Effector CD4-positive, alpha-beta T cell (primary cell): ENCODE measurements around the gene TRIM32.
A peak's percentile ranks its signal among the peaks of the same experiment; 100 is the strongest.

Experiments used
- DNase-seq: peaks from one replicate; pipeline ENCODE4 v3.0.0-alpha.2; 2020
- total RNA-seq: gene quantifications from one replicate; lab custom pipeline; 2026; lab: John Stamatoyannopoulos, UW

Gene TRIM32, protein sequence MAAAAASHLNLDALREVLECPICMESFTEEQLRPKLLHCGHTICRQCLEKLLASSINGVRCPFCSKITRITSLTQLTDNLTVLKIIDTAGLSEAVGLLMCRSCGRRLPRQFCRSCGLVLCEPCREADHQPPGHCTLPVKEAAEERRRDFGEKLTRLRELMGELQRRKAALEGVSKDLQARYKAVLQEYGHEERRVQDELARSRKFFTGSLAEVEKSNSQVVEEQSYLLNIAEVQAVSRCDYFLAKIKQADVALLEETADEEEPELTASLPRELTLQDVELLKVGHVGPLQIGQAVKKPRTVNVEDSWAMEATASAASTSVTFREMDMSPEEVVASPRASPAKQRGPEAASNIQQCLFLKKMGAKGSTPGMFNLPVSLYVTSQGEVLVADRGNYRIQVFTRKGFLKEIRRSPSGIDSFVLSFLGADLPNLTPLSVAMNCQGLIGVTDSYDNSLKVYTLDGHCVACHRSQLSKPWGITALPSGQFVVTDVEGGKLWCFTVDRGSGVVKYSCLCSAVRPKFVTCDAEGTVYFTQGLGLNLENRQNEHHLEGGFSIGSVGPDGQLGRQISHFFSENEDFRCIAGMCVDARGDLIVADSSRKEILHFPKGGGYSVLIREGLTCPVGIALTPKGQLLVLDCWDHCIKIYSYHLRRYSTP
- 19.7 reads per million, percentile 46 among the genes with 10 or more reads in this experiment for total RNA-seq

DNA sequence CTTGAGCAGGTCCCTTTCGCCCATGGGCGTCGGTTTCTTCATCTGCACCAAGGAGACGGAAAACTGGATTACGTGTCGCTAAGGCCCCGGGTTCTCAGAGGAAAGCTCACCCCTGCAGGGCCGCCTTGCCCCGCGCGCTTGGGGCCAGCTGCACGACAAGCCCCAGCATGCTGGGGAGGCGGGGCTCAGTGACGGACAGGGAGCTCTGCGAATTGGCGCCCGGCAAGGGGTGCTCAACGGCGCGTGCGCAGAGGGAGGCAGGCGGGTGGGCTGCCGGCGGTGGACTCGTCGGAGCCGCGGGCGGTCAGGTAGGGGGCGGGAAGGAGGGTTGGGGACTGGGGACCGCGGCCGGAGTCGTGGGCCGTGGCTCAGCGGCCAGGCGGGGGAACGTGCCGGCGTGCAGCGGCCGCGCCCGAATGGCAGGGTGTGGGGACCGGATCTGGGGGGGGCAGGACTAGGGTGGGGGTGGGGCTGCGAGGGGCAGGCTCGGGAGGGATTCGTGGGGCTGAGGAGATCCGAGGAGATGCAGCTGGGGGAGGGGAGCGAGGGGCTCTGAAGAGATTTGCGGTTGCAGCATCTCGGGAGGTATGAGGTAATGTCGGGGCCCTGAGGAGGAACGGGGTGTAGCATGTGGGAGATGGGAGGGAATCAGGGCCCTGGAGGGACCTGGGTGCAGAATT is at the start of gene TRIM32:
Gene TRIM32, plus strand, starts transcription at position 232 of the 680 bp plus-strand sequence. CDS start 10,438 bp downstream, outside the sequence.
- peak; percentile 87 for DNase-seq

DNA sequence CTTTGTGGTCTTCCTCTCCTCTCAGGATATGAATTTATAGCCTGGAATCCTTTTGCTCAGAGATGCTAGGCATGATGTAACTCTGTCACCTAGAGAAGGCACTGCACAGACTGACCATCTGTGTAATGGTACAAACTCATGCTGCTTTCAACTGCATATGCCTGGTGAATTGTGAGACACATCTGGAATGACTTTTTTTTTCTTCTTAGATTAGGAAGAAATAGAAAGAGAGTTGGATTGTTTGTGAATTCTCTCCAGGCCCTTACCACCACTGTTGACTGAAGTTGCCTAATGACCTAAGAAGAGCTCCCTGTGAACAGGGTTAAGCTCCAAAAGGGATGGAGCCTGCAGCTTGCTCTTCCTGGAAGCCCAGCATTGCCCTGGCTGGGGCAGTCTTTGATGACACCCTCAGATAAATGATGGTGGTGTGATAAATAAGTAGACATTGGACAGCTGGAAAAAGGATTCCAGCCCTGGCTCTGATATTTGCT is 47.8 kb upstream of the TRIM32 start:
- no peak for DNase-seq

DNA sequence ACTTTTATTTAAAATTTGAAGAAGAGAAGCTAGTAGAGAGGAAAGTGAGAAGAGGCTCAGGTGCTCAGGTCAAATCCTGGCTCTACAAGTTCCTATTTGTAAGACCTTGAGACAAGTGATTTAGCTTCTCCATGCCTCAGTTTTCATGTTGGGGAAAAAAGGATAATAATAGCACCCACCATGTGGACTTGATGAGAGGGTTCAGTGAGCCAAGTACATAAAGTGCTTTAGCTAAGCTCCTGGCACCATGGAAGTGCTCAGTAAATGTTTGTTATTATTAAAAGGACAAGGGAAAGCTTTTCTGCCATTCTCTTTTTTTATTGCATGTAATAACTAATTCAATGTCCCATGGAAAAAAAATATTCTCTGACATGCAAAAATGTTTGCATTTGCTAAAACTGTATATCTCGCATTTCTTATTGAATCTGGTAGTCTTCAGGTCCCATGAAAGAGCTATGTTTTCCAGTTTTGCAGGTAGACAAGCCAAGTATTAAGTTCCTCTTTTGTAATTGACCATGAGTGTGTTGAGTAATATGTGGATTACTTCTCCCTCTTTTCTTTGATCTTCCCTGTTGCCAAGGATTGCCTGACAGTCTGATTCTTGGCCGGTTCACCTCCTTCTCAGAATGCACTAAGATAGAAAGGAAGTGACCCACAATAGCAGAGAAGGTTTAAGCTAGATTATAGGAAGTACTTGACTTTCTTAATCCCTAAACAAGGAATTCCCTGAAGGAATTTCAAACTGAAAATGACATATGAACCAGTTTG is 45.6 kb upstream of the TRIM32 start:
- no peak for DNase-seq

DNA sequence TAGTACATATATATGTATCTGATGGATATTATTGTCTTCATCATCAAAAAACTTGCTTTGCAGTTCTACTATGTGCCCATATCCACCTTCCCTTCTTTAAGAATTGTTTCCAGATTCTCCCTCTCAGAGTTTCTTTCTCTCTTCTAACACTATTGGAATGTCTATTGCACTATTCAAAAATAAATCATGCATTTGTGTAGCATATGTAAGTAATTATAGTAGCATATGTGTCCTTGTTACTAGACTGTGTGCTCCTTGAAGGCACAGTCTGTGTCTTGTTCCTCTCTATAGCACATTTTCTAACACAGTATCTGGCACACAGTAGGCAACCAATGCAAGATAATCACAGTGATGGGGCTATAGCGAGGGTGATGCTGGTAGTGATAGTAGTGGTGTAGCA is 43.4 kb upstream of the TRIM32 start:
- DNase-seq = no peak

DNA sequence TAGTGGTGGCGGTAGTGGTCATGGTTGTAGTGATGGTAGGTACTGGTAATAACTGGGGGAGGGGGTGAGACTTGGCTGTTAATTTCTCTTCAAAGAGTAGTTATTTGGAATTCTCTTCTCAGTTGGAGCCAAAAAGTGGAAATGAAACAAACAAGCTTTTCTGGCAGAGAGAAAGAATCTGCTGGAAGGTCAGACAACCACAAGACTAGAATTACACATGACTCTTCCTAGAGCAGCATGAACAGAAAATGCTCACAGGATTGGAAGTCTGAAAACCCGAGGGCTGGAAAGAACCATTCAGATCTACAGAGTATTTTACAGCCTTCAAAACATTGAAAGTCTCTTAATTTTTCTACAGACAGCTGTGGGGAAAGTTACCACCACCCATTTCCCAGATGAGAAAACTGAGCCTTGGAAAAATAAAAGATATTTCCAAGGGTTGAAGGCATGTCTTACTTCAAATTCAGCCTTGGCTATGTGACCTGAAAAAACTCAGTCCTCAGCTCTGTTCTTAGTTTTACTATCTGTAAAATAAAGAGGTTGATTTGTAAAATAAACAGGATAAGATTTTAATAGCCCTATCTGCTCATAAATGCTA is 42.9 kb upstream of the TRIM32 start:
- DNase-seq = no peak

DNA sequence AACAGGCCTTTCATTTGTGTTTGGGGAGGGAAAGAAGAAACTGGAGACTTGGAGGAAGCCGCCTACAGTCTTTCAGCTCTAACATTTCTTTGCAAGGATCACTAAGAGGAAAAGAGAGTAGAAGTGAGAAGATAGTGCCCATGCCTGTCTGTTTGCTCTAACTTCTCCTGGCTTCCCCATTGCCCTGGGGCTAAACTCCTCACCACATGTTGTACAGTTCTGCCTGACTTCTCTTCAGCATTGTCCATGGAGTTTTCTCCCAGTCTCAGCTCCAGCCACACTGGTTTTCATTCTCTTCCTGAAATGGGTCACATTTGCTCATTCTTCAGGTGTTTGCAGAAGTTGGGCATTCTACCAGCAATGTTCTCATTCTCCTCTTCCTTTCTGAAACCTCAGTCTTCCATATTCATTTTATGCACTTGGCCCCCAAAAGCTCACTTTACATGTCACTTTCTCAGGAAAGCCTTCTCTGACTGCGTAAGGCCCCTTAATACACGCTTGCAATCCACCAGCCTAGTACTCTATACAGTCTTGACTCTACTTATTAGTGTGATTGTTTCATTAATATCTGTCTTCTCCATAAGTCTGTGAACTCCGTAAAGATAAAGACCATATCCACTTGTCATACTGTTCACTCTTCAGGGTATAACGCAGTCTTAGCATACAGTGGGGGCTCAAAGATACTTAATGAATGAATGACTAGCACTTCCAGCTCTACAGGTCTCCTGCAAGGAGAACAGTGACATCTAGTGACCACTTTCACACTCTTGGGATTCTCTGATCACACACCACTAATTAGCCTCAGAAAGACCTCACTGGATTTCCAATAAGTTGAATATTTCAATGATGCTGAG is 40.2 kb upstream of the TRIM32 start:
- no peak for DNase-seq

DNA sequence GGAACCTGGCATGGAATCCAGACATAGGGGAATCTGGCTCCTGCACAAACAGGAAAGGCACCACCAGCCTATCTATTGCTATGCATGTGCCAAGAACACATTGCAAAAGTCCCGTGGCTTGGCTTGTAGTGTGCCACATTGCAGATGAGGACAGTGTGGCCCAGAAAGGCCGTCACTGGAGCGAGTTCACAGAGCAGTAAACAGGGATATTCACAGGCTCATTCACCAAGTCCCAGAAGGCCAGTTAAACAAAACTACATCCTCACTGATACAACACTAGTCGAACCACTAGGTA is 39.6 kb upstream of the TRIM32 start:
- DNase-seq = no peak

DNA sequence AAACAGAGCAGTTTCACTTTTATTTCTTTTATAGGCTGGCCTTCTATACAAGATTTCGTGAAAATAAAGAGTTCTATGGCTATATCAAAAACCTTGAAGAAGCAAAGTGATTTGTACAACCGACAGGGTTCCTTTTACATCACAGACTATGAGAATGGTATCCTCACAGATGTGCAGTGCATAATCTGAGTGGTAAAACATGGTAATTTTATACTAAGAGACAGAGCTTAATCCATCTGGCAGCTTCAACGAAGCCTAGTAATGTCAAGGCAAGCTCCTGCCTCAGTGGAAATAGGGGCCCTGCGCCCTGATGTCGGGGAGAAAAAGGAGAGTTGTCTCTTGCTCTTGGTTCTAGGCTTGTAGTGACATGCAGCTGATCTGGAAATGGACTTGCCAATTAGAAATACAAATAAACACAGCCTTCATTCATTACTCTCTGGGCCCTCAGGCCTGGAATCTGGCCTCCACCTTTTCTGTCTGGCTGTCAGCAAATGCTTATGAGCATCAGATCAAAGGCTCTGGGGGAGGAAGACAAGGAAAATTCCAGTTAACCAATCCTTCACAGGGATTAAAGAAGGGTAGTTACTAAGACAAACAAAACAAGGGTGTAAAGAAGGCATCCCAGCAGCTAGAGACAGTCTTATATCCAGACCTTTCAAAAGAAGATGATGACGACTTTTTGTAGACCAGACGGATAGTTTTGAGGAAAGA is 33.6 kb upstream of the TRIM32 start:
- DNase-seq = no peak

DNA sequence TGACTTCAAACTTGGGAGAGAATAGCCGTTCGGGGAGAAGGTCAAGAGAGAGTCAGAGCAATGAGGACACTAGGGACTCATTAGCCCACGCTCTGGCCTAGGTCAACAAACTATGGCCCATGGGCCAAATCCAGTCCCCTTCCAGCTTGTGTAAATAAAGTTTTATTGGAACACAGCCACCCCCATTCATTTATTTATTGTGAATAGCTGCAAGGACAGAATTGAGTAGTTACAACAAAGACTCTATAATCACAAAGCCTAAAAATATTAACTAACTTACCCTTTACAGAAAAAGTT is 33.1 kb upstream of the TRIM32 start:
- DNase-seq = no peak

DNA sequence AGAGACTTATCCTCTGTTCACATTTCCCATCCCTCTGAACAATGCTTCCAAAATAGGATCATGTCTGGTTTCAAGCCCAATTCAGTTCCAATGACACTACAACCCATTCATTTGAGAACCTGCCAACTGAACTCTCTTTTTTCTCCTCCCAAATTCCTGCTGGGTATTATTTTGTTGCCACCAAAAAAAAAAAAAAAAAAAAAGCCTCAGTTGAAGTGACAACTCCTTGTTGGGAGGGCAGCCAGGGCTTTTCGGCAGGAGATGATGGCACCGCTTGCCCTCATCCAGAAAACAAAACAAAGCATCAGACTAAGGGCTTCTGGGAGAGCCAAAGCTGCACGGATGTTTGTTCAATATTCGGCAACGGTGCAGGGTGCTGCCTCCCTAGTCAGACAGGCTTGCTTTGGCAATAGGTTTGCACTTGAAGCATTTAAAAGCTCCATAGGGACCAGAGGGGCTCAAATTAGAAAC is 30.6 kb upstream of the TRIM32 start:
- no peak for DNase-seq

DNA sequence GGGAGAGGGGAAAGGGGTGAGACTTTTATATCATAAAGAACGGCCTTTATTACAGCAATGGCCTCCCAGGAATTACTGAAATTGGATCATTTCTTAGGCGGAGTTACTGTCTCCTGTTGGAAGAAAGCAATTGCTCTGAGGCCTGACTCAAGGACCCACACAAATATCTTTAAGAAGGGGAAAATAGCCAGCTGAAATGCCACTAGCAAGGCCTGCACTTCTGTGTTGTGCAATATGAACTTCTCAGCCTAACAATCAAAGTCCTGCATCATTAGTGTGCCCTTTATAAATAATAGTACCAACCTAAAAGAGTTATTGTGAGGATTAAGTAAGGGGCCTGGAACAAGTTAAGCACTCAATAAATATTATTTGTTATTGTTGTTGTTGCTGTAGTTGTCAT is 30.1 kb upstream of the TRIM32 start:
- no peak for DNase-seq

DNA sequence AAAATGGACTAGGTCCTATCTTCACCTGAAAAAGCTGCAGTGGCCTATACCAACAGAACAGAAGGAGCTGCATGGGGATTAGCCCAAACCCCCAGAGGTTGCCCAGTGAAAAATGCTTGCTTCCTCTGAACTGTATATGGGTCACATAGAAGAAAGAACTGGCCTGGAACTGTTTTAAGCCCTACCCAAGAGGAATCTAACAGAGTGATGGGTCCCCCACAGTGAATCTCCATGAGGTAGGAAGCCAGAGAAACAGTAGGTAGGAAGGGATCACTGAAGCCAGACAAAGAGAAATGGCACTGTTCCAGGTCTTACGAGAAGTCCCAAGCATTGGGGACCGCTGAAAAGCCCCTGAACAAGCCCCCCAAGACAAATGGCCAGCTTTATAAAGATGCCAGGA is 28.8 kb upstream of the TRIM32 start:
- DNase-seq = no peak

DNA sequence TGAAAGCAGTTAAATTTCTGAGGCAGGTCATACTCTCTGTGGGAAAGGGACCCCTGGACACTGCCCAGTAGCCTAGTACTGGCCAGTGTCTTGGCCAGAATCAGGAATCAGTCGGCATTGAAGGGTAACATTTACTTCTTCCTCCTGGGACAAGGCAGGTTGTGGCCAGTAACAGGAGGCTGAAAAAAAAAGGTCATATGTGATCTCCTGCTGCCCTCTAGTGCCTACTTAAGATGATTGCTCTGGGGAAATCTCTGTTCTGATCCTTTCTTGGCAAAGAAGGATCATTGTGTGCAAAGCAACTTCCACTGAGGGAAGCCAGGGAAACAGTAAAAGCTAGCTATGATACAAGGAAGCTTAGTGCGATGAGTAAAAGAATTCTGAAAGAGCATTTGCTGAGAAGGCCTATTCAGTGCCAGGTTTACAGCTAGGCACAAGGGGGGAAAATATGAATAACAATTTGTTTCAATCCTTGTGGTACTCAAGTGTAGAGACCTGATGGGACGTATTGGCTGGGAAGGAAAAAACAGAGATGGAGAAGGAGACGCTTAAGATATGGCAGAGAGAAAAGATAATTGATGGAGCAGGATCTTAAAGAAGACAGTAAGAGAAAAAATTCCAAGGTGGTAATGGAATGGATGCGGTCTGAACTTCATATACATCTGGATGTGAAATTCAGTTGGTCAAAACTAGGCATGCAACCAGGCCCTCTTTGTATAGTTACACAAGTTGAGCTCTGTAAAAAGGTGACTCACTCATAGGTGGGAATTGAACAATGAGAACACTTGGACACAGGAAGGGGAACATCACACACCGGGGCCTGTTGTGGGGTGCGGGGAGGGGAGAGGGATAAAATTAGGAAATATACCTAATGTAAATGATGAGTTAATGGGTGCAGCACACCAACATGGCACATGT is 25.8 kb upstream of the TRIM32 start:
- no peak for DNase-seq

DNA sequence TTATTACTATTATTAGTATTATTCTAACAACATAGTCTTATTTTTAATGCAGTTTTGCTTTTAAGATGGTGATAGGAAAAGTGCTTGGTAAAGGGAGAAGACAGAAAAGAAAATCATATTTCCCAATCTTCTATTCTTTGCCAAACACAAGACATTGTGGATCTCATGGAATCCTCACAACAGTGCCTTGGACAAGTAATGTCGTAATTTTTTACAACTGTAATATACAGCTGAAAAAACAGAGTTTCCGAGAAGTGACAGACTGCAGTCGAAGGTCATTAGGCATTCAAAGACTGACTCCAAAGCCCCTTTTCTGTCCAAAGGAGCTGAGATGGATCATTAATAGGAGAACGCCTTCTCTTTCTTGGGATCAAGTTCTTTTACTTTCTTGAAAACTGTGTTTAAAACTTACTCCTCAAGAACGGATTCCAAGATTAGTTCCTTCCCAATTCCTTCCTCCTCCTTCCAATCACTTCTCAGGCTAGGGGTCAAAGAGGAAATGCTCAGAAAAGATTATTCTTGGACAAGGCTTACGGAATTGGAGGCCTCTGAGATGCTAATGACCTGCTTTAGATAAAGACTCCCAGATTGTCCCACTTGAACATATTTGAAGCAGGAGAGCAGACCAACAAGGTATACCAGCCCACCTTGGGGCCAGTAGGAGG is 24.3 kb upstream of the TRIM32 start:
- DNase-seq = no peak

DNA sequence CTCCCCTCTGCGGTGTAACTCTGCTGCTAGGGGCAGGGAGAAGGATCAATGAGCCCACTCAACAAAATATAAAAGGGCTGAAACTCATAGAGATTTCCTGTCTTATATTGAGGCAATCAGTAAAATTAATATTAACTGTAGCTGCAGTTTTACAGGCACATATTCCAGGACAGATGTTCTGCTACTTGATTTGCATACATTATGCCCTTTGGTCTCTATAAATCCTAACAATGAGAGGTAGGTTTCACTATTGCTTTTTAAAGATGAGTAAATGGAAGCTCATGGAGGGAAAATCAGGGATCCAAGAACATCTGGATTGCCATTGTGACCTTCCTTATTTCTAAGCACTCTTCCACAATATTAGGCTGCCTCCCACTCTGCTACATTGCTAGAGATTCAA is 23.5 kb upstream of the TRIM32 start:
- DNase-seq = no peak

DNA sequence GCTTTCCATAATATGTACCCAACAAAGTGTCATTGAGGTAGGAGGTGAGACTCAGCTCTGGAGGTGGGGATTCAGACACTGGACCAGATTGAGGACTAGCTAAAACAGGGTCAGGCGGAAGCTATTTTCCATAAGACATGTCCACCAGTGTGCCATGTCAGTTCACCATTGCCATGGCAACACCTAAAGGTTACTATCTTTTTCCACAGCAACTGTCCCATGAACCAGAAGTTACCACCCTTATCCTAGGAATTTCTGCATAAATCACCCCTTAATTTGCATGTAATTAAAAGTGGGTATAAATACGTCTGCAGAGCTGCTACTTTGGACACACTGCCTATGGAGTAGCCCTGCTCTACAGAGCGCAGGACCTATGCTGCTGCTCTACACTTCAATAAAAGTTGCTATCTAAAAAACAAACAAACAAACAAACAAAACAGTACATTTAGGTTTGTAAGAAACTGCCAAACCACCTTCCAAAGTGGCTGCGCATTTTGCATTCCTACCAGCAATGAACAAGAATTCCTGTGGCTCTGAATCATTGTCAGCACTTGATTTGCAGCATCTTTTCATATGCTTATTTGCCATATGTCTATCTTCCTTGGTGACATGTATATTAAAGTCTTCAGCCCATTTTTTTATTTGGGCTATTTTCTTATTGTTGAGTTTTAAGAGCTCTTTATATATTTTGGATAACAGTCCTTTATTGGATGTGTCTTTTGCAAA is 18.0 kb upstream of the TRIM32 start:
- DNase-seq = no peak

DNA sequence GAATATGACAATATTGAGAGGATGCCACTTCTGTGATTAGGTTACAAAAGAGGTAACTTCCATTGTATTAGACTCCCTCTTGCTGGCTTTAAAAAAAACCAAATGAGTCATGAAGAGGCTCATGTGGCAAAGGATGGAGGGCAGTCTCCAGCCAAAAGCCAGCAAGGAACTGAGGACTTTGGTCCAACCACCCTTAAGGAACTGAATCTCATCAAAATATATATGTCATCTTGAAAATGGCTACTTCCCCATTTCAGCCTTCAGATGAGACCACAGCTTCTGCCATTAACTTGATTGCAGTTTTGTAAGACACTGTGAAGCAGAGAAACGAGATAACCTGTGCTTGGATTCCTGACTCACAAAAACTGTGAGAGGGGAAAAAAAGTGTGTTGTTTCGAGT is 15.5 kb upstream of the TRIM32 start:
- DNase-seq = no peak

DNA sequence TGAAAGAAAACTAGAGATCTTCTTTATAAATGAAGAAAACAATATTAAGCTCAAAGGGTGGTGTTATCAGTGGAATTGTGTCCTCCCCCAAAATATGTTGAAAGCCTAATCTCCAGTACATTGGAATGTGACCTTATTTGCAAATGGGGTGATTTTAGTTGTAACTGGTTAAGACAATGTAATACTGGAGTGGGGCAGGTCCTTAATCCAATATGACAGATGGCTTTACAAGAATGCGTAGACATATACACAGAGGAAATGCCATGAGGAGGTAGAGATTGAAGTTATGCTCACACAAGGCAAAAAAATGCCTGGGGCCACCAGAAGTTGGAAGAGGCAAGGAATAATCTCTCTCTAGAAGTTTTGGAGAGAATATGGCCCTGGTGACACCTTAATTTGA is 13.7 kb upstream of the TRIM32 start:
- no peak for DNase-seq
